ENCODE data around the gene HOXB3. TPM values are rescaled to one million over a fixed set of nuclear protein-coding genes. Genes with fewer than 3 reads are reported as not detected.

HOXB3 gene
- total and polyA plus RNA-seq, 7 donors = 0.96 to 8.8 (median 1.5) TPM

- Histone ChIP-seq H3K9me3 (no peaks in the 10 kb centered on the region), H3K4me3 (no peak overlapping the region), H3K27ac (no peak overlapping the region), H3K36me3 (ENCODE audit: insufficient read depth in 1 of 2, low read depth in 1 of 2) (peaks cover 0 to 8% of the 10 kb centered on the region in 2 donors), H3K4me1 (peaks cover 6% of the 10 kb centered on the region), H3K27me3 (ENCODE audit: insufficient read depth in 3 of 3, low read length in 2 of 3) (peaks cover 0 to 8% (median 2%) of the 10 kb centered on the region in 3 donors)
- intact Hi-C loops (cut with DNase I) = no loop called here
- DNase-seq = no peak
- no peak for ATAC-seq
- 52 to 68% (median 55%) methylated on average over 5 to 11 of the region's 11 CpGs for WGBS, 3 donors
- no peak for TF ChIP-seq CTCF (IDR thresholded peaks at IDR 0.05)
Measured at GRCh38 chr17:48552466-48553189, 37.4 kb downstream of the HOXB3 start.

GRCh38 chr17:48551596-48552465 lies 38.2 kb downstream of the HOXB3 start:
- Histone ChIP-seq H3K9me3 (no peaks in the 10 kb centered on the region), H3K4me3 (no peak overlapping the region), H3K27ac (no peak overlapping the region), H3K36me3 (ENCODE audit: insufficient read depth in 1 of 2, low read depth in 1 of 2) (peaks cover 0 to 8% of the 10 kb centered on the region in 2 donors), H3K4me1 (peaks cover 2% of the 10 kb centered on the region), H3K27me3 (ENCODE audit: insufficient read depth in 3 of 3, low read length in 2 of 3) (peaks cover 0 to 8% (median 2%) of the 10 kb centered on the region in 3 donors)
- DNase-seq = no peak
- intact Hi-C loops (cut with DNase I) = no loop called here
- 76 to 77% (median 77%) methylated on average over 47 of the region's 47 CpGs for WGBS, 3 donors
- TF ChIP-seq CTCF (IDR thresholded peaks at IDR 0.05) = no peak
- no peak for ATAC-seq

- intact Hi-C loops (cut with DNase I) = no loop called here
- Histone ChIP-seq H3K27ac (no peak overlapping the region), H3K4me3 (no peak overlapping the region), H3K36me3 (ENCODE audit: insufficient read depth in 1 of 2, low read depth in 1 of 2) (peaks cover 0 to 8% of the 10 kb centered on the region in 2 donors), H3K4me1 (no peaks in the 10 kb centered on the region), H3K27me3 (ENCODE audit: insufficient read depth in 3 of 3, low read length in 2 of 3) (peaks cover 0 to 8% (median 2%) of the 10 kb centered on the region in 3 donors), H3K9me3 (no peaks in the 10 kb centered on the region)
- ATAC-seq (no peak), DNase-seq (no peak)
- 71 to 86% (median 81%) methylated on average over 19 of the region's 19 CpGs for WGBS, 3 donors
- no peak for TF ChIP-seq CTCF (IDR thresholded peaks at IDR 0.05)
Measured at GRCh38 chr17:48551214-48551555, 38.9 kb downstream of the HOXB3 start.

GRCh38 chr17:48550502-48551213 lies 39.4 kb downstream of the HOXB3 start:
- no peaks in the 10 kb centered on the region for H3K9me3 ChIP-seq
- DNase-seq (no peak), ATAC-seq (no peak)
- peaks cover 0 to 8% of the 10 kb centered on the region in 2 donors for H3K36me3 ChIP-seq (ENCODE audit: insufficient read depth in 1 of 2, low read depth in 1 of 2)
- peaks cover 0 to 8% (median 2%) of the 10 kb centered on the region in 3 donors for H3K27me3 ChIP-seq (ENCODE audit: insufficient read depth in 3 of 3, low read length in 2 of 3)
- TF ChIP-seq CTCF (IDR thresholded peaks at IDR 0.05) = no peak
- peaks cover 2% of the 10 kb centered on the region for H3K4me1 ChIP-seq
- no peak overlapping the region for H3K27ac ChIP-seq
- intact Hi-C loops (cut with DNase I) = no loop called here
- no peak overlapping the region for H3K4me3 ChIP-seq
- 61 to 62% (median 61%) methylated on average over 56 to 70 of the region's 70 CpGs for WGBS, 3 donors
